ENCODE results near the gene ZNF467.

Gene ZNF467

GRCh38 chr7:149808311-149808710 lies 34.9 kb upstream of the ZNF467 start:
- no peak for FAIRE-seq

- no peak for FAIRE-seq
These were observed 33.3 kb upstream of the ZNF467 start for GRCh38 chr7:149806726-149807125.

DNA sequence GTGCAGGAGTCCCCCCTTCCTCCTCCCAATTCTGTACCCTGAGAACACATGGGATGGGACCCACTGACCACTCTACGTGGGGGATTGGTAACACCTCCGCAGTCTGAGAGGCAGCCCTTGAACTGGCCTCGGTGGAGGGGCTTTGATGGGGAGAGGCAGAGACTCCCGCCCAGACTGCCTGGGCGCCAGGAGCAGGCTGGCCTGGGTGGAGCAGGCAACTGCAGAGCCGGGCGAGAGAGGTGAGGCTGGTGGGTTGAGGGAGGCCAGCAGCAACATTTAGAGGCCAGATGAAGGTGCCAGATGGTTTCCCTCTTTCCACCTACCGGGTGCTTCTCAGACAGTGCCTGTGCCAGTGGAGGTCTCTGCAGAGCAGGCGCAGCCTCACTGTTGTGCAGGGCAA lies 30.7 kb upstream of the ZNF467 start:
- FAIRE-seq: no peak

GRCh38 chr7:149803551-149804074 lies 30.2 kb upstream of the ZNF467 start:
- no peak for FAIRE-seq

DNA sequence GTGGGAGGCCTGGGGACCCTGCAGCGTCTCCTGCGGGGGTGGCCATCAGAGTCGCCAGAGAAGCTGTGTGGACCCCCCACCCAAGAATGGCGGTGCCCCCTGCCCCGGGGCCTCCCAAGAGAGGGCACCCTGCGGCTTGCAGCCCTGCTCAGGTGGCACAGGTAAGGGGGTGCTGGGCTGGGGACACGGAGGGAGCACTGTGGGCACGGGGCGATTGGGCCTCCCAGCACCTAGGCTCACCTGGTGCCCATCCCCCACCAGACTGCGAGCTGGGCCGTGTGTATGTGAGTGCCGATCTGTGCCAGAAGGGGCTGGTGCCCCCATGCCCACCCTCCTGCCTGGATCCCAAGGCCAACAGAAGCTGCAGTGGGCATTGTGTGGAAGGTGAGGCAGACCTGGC lies 29.6 kb upstream of the ZNF467 start:
- no peak for FAIRE-seq

DNA sequence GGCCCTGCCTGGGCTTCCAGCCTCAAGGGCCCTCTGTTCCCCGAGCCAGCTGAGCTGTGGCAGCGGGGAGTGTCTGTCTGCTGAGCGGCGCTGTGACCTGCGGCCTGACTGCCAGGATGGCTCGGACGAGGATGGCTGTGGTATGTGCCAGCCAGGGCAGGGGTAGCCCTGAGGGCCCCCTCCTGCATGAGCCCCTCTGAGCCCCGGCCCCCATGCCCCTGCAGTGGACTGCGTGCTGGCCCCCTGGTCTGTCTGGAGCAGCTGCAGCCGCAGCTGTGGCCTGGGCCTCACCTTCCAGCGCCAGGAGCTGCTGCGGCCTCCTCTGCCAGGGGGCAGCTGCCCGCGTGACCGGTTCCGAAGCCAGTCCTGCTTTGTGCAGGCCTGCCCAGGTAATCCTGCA lies 28.4 kb upstream of the ZNF467 start:
- no peak for FAIRE-seq

GRCh38 chr7:149801002-149801566 lies 27.7 kb upstream of the ZNF467 start:
- FAIRE-seq: no peak

DNA sequence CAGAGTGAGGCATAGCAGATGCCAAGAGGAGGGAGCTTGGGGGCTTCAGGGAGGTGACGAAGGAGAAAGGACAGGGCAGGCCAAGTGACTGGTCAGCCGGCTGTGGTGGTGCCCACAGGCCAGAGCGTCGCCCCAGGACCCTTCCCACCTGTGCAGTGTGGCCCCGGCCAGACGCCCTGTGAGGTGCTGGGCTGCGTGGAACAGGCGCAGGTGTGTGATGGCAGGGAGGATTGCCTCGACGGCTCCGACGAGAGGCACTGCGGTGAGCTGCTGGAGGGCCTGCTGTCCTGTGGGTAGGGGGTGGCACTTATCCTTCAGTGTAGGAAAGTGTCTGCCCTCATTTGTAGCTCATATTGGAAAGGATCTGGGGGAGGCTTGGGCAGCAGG lies 26.8 kb upstream of the ZNF467 start:
- no peak for FAIRE-seq

DNA sequence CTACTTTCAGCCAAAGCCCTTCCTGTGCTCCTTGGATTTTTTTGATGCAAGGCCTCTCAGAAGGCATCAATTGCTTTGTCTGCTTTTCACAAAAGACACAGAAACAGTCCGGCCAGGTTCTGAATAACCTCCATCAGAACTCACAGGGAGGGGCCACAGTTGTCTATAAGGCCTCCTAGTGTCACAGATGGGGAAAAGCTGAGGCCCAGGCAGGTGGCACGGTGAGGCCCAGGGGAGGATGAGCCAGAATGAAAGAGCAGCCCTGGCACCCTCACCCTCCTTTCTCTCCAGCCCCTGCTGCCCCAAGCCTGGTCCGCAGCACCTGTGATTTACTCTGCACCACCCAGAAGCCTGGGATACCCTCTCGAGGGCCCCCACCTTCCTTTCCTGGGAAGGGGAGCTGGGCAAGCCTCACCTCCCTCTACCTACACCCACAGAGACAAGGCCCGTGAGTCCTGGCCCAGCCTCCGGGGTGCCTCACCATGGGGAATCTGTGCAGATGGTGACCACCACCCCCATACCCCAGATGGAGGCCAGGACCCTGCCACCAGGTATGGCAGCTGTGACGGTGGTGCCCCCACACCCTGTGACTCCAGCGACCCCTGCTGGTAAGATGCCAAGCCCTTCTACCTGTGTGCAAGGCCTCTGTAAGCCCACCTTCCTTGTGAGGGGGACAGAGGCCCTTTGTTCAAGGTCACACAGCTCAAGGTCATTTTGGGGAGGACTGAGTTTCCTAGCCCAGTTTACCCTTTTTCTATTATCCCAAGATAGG lies 26.2 kb upstream of the ZNF467 start:
- FAIRE-seq: no peak

- FAIRE-seq: no peak
These were observed 24.4 kb upstream of the ZNF467 start for GRCh38 chr7:149797771-149798170.

- FAIRE-seq: no peak
These were observed 23.0 kb upstream of the ZNF467 start for GRCh38 chr7:149796287-149796860.

DNA sequence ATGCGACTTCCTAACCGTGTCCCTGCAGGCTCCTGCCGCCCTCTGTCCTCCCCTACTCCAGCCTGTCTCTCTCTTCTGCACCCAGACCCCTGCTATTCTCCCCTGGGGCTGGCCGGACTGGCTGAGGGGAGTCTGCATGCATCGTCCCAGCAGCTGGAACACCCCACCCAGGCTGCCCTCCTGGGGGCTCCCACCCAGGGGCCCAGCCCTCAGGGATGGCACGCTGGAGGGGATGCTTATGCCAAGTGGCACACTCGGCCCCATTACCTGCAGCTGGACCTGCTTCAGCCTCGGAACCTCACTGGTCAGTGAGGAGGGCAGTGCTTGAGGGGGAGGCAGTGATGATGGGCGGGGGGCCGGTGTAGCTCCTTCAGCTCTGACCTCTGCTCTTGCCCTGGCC lies 21.7 kb upstream of the ZNF467 start:
- no peak for FAIRE-seq

DNA sequence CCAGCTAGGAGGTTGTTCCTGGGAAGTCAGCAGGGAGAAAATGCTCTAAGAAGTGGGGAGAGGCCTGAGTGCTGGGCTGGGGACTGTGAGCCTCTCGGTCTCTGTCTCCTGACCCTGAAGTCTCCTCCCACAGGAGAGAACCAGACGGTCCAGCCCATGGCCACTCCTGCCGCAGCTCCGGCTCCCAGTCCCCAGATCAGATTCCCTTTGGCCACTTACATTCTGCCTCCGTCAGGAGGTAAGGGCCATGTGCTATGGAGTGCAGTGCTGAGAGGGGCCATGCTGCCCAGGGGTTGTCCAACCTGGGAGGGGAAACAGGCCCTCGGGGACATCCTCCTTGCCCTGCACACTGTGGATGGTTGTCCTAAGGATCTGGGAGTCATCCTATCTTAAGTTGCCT lies 21.3 kb upstream of the ZNF467 start:
- no peak for FAIRE-seq

DNA sequence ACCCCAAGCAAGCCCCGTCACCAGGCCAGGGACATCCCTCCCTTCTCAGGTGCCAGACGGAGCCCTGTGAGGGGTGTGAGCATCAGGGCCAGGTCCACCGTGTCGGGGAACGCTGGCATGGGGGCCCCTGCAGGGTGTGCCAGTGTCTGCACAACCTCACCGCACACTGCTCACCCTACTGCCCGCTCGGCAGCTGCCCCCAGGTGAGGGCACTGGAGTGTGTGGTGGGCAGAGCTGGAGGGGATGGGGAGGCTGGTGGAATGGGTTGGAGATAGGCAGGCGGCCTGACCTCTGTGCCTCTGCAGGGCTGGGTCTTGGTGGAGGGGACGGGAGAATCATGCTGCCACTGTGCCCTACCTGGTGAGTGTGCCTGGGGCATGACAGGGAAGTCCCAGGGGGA lies 19.9 kb upstream of the ZNF467 start:
- no peak for FAIRE-seq

DNA sequence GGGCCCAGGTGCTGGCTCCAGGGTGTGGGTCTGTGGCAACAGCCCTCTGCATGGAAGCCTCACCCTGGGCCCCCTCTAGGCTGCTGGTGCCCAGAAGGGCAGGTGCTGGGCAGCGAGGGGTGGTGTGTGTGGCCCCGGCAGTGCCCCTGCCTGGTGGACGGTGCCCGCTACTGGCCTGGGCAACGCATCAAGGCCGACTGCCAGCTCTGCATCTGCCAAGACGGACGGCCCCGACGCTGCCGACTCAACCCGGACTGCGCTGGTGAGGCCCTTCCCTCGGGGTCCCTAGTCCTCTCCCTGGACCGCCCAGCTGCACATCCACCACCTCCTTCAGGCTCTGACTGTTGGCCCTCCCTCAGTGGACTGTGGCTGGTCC lies 18.8 kb upstream of the ZNF467 start:
- FAIRE-seq: no peak

DNA sequence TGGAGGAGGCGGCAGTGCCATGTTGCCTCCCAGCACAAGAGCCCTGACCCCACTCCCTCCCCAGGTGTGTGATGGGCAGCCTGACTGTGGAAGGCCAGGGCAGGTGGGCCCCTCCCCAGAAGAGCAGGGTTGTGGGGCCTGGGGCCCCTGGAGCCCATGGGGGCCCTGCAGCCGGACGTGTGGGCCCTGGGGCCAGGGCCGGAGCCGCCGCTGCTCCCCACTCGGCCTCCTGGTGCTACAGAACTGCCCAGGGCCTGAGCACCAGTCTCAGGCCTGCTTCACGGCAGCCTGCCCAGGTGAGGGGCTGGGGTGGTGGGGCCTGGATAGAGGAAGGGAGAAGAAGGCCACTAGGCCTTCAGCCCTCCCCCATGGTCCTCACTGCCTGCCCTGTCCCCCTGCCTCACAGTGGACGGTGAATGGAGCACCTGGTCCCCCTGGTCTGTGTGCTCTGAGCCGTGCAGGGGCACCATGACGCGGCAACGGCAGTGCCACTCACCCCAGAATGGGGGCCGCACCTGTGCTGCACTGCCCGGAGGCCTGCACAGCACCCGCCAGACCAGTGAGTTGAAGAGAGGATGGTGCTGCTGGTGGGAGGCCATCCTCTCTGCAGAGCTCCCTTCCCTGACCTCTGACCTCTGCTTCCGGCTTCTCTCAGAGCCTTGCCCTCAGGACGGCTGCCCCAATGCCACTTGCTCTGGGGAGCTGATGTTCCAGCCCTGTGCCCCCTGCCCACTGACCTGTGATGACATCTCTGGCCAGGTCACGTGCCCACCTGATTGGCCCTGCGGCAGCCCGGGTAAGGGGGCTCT lies 18.2 kb upstream of the ZNF467 start:
- FAIRE-seq: no peak

DNA sequence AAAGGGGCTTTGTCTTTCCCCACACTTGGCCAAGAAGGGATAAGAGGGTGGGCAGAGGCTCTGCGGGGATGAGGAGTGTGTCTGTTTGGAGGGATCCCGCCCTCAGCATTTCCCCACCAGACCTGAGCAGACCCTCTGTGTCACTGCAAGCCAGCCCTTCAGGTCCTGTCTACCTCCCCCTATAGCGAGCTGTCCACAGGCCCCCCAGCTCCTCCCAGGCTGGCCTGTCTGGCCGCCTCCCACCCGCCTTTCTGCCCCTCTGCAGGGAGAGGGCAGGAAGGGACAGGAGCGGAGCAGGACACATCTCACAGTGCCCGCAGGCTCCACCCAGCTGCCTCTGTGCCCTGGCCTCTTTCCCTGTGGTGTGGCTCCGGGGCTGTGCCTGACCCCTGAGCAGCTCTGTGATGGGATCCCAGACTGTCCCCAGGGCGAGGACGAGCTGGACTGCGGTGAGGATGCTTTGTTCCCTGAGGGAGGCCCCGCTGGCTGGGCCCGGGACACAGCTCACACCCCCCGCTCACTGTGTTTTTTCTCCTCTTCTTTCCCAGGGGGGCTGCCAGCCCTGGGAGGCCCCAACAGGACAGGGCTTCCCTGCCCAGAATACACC lies 17.5 kb upstream of the ZNF467 start:
- FAIRE-seq: no peak

DNA sequence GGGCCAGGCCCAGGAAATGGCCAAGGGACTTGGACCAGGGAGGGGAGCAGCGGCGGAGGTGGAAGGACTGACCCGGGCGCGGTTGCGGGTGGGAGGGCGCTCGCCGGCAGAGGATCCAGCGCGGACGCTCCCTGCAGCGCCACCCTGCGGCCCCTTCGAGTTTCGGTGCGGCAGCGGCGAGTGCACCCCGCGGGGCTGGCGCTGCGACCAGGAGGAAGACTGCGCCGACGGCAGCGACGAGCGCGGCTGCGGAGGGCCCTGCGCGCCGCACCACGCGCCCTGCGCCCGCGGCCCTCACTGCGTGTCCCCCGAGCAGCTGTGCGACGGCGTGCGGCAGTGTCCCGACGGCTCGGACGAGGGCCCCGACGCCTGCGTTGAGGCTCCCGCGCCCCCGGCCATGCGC lies 16.8 kb upstream of the ZNF467 start:
- FAIRE-seq: no peak

- FAIRE-seq: no peak
These were observed 15.7 kb upstream of the ZNF467 start for GRCh38 chr7:149789101-149789500.

DNA sequence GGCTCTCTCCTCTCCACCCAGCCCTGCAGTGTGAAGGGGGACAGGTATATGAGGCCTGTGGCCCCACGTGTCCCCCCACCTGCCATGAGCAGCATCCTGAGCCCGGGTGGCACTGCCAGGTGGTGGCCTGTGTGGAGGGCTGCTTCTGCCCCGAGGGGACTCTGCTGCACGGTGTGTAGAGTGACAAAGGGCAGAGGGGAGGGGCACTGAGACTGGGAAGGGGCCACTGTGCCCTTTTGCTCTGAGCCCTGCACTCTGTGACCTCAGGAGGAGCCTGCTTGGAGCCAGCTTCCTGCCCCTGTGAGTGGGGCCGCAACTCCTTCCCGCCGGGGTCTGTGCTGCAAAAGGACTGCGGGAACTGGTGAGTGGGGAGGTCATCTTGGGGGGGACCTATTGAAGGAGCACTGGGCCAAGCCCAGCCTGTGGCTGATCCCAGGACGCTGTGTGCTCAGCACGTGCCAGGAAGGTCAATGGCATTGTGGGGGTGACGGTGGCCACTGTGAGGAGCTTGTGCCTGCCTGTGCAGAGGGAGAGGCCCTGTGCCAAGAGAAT lies 15.0 kb upstream of the ZNF467 start:
- no peak for FAIRE-seq

DNA sequence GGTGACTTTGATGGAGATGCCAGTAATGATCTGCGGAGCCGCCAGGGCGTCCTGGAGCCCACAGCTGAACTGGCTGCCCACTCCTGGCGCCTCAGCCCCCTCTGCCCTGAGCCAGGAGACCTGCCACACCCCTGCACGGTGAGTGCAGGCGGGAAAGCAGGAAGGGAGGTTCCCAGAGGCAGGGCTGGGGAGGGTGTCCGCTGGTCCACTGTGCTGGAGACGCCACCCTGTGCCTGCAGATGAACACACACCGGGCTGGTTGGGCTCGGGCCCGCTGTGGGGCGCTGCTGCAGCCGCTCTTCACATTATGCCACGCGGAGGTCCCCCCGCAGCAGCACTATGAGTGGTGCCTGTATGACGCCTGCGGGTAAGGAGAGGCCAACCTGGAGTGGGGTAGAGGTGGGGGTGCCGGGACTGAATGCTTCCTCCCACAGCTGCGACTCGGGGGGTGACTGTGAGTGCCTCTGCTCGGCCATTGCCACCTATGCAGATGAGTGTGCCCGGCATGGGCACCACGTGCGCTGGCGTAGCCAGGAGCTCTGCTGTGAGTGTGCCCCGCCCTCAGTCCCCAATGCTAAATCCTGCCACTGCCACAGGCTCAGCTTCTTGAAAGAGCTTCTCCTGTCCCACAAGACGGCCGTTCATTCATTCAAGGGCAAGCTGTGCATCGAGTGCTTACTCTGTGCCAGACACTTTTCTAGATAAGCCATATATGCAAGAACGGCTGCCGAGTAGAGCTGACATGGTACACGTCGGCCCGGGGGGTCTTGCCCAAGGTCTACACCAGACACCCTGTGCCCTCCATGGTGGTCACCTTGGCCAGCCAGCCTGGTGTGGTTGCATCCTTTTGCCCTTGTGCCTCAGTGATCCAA lies 14.3 kb upstream of the ZNF467 start:
- FAIRE-seq: no peak

- FAIRE-seq: no peak
These were observed 12.6 kb upstream of the ZNF467 start for GRCh38 chr7:149785983-149786382.

All from G401.6 (cell line).